Hepatocyte (in vitro differentiated cells): ENCODE measurements around the gene IMMP2L.

Experiments
- CTCF ChIP-seq: fragments of 200-600 bp; sonication (generic); IDR thresholded peaks from 2 replicates; pipeline ENCODE4 v1.5.1; 2016; ENCODE audit warnings: antibody characterized with exemption, mild to moderate bottlenecking; ENCODE audit not compliant: poor library complexity
- EZH2 ChIP-seq: fragments of 200-600 bp; sonication (generic); IDR thresholded peaks from 2 replicates; pipeline ENCODE4 v1.6.1; 2016; ENCODE audit warnings: antibody characterized with exemption, mild to moderate bottlenecking, borderline replicate concordance
- EZH2phosphoT487 ChIP-seq: fragments of 200-600 bp; sonication (generic); IDR thresholded peaks from one replicate; pipeline ENCODE4 v1.6.1; 2018; ENCODE audit warnings: antibody characterized with exemption, mild to moderate bottlenecking, low read depth, moderate library complexity; ENCODE audit not compliant: unreplicated experiment, severe bottlenecking

DNA sequence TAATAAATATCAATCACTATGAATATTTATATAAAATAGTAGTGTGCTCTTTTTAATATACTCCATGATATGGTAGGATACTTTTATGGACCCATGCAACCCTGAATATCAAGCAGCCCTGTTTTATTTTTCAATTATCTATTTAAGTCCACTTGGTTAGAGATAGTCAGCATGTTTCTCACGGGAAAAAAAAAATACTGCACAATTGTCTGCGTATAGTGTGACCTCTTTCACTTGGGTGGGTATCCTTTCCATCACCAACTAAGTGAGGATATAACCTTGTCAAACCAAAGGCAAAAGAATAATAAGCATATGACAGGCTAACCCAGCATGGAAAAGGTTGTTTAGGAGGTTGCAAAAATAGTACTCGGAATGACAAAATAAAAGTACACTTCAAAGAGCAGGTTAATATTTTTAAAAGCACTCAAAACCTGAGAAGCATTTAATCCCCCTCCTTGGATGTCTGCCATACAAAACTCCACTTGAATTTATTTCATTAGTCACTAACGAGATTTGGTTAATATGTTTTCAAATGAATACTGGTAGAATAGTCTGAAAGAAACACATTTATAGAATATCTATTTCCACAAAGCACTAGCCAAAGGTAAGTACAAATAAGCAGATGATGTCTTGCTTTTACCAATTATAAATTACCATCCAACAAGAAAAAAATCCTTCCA, 76.5 kb downstream of the IMMP2L start:
- no peak for TF ChIP-seq CTCF
- TF ChIP-seq EZH2, result no peak
- TF ChIP-seq EZH2phosphoT487, result no peak
